ENCODE results near the gene ISCU. TPM values are rescaled to one million over a fixed set of nuclear protein-coding genes. Genes with fewer than 3 reads are reported as not detected.

The ISCU gene
- total and polyA plus RNA-seq, 2 of the 8 experiments (the other 6 are each of a cell fraction or from before 2014, with no cell fraction given): 72.1 to 78.1 TPM

- WGBS, 2 experiments (ENCODE audit: extremely low coverage in 1 of 2, insufficient coverage in 1 of 2, insufficient read length in 1 of 2, insufficient replicate concordance in 2 of 2, low coverage in 1 of 2, low lambda C conversion rate in 2 of 2, missing lambda C conversion rate in 1 of 2): 82% methylated on average over 3 of the region's 3 CpGs; no CpG with 5 or more reads in 1 of the 2 experiments
- H3K27ac ChIP-seq (ENCODE audit: low read depth, low read length): no peak overlapping the region
- H3K9me3 ChIP-seq (ENCODE audit: insufficient read depth in 2 of 2, low read depth in 1 of 2, low read length in 1 of 2): no peaks in the 10 kb centered on the region
- H2BK15ac ChIP-seq (ENCODE audit: low read length): no peak overlapping the region
- H4K8ac ChIP-seq (ENCODE audit: extremely low read depth, insufficient read depth, low read length): no peak overlapping the region
- DNase-seq (ENCODE audit: low read depth in 1 of 2, low spot score in 2 of 2) (no peak), FAIRE-seq (no peak)
- ChIA-PET POLR2A (ENCODE audit: partially characterized antibody) (interaction anchor here (1.3 to 2.0 kb wide), 2 partner anchors 10 to 17 kb away, joined by 4 to 8 read pairs; partner anchors contain the start of gene SART3), CTCF (ENCODE audit: partially characterized antibody) (interaction anchor here (1.3 kb wide), 1 partner anchor 26 kb away, joined by 5 read pairs; no protein-coding TSS in a partner anchor)
- H3K9ac ChIP-seq (replicated peaks in 1 of 4; ENCODE audit: extremely low read depth in 1 of 4, low read depth in 3 of 4, low read length in 3 of 4): no peak overlapping the region
- no peak overlapping the region for H2BK120ac ChIP-seq (replicated peaks; ENCODE audit: low read depth, low read length)
- H4K20me1 ChIP-seq (replicated peaks in 1 of 2; ENCODE audit: control insufficient read depth in 1 of 2, insufficient read depth in 2 of 2, low read length in 2 of 2): peaks cover 0 to 6% of the 10 kb centered on the region in 2 experiments
- no peak overlapping the region for H3K4ac ChIP-seq (replicated peaks; ENCODE audit: insufficient read length, low read depth, low read length)
- H3K79me2 ChIP-seq (ENCODE audit: control insufficient read depth in 1 of 2, insufficient read depth in 2 of 2, low read length in 2 of 2): peaks cover 0 to 76% of the 10 kb centered on the region in 2 experiments; a peak in 2 of 4 replicates
- no peaks in the 10 kb centered on the region for H3K4me1 ChIP-seq (replicated peaks in 1 of 4; ENCODE audit: control insufficient read depth in 3 of 4, insufficient read depth in 4 of 4, low read length in 3 of 4)
- no peaks in the 10 kb centered on the region; the same call in none of the 2 replicates for H3K79me1 ChIP-seq (ENCODE audit: low read depth, low read length)
- H3K27me3 ChIP-seq (replicated peaks in 1 of 4; ENCODE audit: control insufficient read depth in 3 of 4, extremely low read depth in 1 of 4, insufficient read depth in 3 of 4, low read length in 3 of 4): peaks cover 0 to 2% (median 0%) of the 10 kb centered on the region in 4 experiments; a peak in 1 of 7 replicates
- H3K18ac ChIP-seq (ENCODE audit: extremely low read depth, low read length): no peak overlapping the region
- H3K56ac ChIP-seq (replicated peaks; ENCODE audit: insufficient read length, low read depth, low read length): no peak overlapping the region
- H3K36me3 ChIP-seq (ENCODE audit: control insufficient read depth in 2 of 4, insufficient read depth in 4 of 4, low read length in 3 of 4): peaks cover 29 to 69% (median 52%) of the 10 kb centered on the region in 4 experiments
- no peak overlapping the region for H2BK20ac ChIP-seq (ENCODE audit: low read length)
- no peak overlapping the region for H3K23ac ChIP-seq (ENCODE audit: insufficient read length)
- H3K4me3 ChIP-seq (ENCODE audit: extremely low read depth in 1 of 4, insufficient read depth in 2 of 4, low read depth in 3 of 4, low read length in 4 of 4): no peak overlapping the region
- no peak overlapping the region for H2AK5ac ChIP-seq (ENCODE audit: low read depth, low read length)
- H2BK12ac ChIP-seq (ENCODE audit: low read depth, low read length): no peak overlapping the region
- no peak overlapping the region for H2BK5ac ChIP-seq (ENCODE audit: low read depth, low read length)
- H2AFZ ChIP-seq (ENCODE audit: low read length): no peak overlapping the region
- no peak overlapping the region for H3K14ac ChIP-seq (ENCODE audit: insufficient read length)
- H4K5ac ChIP-seq (ENCODE audit: insufficient read length, low read depth, low read length): no peak overlapping the region
- no peak overlapping the region for H3K4me2 ChIP-seq (ENCODE audit: insufficient read depth in 1 of 2, low read depth in 2 of 2, low read length in 2 of 2)
- no peak overlapping the region for H4K91ac ChIP-seq (replicated peaks; ENCODE audit: insufficient read length, low read length)
- H3K23me2 ChIP-seq (ENCODE audit: low read depth, low read length): no peaks in the 10 kb centered on the region
- TF ChIP-seq RXRA (IDR thresholded peaks at IDR 0.05; ENCODE audit: insufficient read depth, low read depth, low read length) (no peak), POLR2AphosphoS5 (IDR thresholded peaks at IDR 0.05; ENCODE audit: low read depth, low read length) (no peak), RBBP5 (IDR thresholded peaks at IDR 0.05; ENCODE audit: borderline replicate concordance, low read depth, low read length) (no peak), KDM5A (IDR thresholded peaks at IDR 0.05; ENCODE audit: low read length) (no peak), BRCA1 (IDR thresholded peaks at IDR 0.05; ENCODE audit: low read depth, low read length) (no peak), TAF1 (IDR thresholded peaks at IDR 0.05; ENCODE audit: low read depth, low read length) (no peak), CTCF (IDR thresholded peaks at IDR 0.05; ENCODE audit: control extremely low read depth in 1 of 3, insufficient read depth in 1 of 3, low read depth in 1 of 3, low read length in 3 of 3) (no peak), USF2 (IDR thresholded peaks at IDR 0.05; ENCODE audit: low read length) (no peak), ASH2L (IDR thresholded peaks at IDR 0.05; ENCODE audit: low read length) (no peak), CEBPB (IDR thresholded peaks at IDR 0.05; ENCODE audit: low read depth, low read length) (no peak), GABPA (IDR thresholded peaks at IDR 0.05; ENCODE audit: borderline replicate concordance, insufficient read depth, low read length) (no peak)
Measured at GRCh38 chr12:108543652-108544051, 18.7 kb upstream of the ISCU start.

Measured in H1 (cell line).